ENCODE results near the gene GRIP1.

The GRIP1 gene

DNA sequence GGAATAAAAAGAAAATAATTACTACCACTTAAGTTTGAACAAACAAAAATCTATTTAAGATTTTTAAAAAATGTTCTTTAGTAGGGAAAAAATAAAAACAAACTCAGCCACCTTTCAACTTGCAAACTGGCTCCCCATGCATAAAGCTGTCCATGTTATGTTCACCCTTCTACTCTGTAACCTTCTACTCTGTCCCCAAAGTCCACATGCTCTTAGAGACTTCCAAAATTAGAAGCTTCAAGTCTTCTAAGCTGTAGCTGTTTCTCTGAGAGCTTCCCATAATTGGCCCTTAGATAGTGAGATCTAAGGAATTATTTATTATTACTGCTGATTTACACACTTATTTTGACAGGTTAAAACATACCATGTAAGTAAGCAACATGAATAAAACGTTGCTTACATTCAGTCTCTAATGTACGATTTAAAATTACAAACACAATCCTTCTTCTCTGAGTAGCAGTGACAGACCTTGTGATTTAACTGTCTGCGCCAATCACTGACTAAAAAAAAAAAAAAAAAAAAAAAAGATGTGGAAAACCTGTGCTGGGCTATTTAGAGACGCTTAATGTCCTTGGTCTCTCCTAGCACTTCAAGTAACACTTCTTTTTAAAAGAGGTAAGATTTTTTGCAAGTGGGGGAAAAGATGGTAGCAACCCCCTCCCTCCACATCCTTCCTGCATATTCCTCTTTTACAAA is 28.3 kb upstream of the GRIP1 start:
- TF ChIP-seq, protein P1, sequence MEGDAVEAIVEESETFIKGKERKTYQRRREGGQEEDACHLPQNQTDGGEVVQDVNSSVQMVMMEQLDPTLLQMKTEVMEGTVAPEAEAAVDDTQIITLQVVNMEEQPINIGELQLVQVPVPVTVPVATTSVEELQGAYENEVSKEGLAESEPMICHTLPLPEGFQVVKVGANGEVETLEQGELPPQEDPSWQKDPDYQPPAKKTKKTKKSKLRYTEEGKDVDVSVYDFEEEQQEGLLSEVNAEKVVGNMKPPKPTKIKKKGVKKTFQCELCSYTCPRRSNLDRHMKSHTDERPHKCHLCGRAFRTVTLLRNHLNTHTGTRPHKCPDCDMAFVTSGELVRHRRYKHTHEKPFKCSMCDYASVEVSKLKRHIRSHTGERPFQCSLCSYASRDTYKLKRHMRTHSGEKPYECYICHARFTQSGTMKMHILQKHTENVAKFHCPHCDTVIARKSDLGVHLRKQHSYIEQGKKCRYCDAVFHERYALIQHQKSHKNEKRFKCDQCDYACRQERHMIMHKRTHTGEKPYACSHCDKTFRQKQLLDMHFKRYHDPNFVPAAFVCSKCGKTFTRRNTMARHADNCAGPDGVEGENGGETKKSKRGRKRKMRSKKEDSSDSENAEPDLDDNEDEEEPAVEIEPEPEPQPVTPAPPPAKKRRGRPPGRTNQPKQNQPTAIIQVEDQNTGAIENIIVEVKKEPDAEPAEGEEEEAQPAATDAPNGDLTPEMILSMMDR (IDR thresholded peaks at IDR 0.05; ENCODE audit: insufficient read depth, missing control alignments) = no peak
- FAIRE-seq (no peak), DNase-seq (ENCODE audit: insufficient read length, low spot score) (no peak)

DNA sequence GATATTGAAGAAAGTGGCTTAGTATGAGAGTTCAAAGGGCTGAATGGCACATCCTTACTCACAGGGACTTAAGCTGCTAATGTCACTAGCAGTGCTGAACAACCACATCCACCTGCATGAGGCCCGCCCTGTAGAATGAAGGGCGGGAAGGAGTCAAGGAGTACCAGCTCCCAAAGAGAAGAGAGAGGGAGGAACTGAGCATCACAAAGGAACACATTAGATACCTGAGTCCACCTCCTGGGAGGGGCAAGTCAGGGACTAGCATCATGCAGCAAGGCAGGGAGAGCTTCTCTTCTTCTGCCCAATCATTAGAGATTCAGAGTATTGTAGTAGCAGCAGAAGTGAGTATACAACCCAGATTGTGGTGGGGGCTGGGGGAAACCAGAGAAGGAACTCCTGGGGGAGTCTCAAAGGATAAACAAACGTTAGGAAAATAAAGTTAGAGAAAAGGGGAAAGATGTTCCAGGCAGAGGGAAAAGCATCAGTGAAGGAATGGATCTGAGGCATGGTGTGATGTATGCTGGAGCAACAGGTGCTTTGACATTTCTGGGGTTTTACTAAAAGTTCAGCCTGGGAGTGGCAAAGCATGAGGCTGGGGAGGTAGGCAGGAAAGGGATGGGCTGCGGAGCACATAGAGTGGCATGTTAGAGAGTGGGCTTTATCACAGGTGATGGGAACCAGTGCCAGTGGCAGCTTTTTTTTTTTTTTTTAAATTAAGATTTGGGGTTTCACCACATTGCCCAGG is 21.0 kb upstream of the GRIP1 start:
- no peak for DNase-seq (ENCODE audit: insufficient read length, low spot score)
- FAIRE-seq = no peak
- TF ChIP-seq, protein P1 (IDR thresholded peaks at IDR 0.05; ENCODE audit: insufficient read depth, missing control alignments) = no peak

DNA sequence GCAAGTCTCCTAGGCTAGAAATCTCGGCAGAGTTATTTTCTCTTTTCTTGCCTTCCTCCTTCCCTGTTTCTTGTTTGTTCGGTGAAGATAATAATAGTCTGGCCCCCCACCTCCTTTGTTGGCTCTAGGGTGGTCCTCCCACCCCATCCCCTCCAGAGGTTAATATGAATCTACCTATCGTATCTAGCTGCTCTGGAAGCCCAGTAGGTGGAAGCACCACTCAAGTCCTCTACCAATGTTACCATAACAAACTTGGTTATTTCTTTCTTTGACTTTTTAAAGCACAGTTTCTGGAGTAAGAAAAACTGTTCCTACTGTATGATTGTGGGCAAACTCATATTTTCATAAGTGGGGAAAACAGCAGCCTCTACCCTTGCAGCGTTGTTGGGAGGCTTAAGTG is 19.7 kb upstream of the GRIP1 start:
- FAIRE-seq = no peak
- TF ChIP-seq, protein P1 (IDR thresholded peaks at IDR 0.05; ENCODE audit: insufficient read depth, missing control alignments) = no peak

DNA sequence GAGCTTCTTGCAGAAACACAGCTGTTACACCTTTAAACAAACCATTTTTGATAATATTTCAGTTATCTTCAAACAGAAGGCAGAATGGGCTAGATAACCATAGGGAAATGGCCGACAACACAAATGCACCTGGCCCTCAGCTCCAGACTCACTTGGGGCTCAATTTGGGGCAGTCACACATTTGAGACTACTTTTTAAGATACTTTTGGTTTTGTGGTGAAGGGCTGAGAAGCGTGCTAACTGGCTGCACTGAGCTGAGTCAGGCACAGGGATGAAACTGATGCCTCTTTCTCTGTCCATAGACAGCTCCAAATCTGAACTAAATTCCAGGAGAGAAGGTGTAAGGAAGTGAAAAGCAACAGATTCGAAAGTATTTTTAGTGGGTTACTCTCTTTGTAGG is 18.5 kb upstream of the GRIP1 start:
- TF ChIP-seq, protein P1 (IDR thresholded peaks at IDR 0.05; ENCODE audit: insufficient read depth, missing control alignments) = no peak
- FAIRE-seq (no peak), DNase-seq (ENCODE audit: insufficient read length, low spot score) (no peak)

More for the DNA sequence above, 19.7 kb upstream of the GRIP1 start:
- no peak for DNase-seq (ENCODE audit: insufficient read length, low spot score)

DNA sequence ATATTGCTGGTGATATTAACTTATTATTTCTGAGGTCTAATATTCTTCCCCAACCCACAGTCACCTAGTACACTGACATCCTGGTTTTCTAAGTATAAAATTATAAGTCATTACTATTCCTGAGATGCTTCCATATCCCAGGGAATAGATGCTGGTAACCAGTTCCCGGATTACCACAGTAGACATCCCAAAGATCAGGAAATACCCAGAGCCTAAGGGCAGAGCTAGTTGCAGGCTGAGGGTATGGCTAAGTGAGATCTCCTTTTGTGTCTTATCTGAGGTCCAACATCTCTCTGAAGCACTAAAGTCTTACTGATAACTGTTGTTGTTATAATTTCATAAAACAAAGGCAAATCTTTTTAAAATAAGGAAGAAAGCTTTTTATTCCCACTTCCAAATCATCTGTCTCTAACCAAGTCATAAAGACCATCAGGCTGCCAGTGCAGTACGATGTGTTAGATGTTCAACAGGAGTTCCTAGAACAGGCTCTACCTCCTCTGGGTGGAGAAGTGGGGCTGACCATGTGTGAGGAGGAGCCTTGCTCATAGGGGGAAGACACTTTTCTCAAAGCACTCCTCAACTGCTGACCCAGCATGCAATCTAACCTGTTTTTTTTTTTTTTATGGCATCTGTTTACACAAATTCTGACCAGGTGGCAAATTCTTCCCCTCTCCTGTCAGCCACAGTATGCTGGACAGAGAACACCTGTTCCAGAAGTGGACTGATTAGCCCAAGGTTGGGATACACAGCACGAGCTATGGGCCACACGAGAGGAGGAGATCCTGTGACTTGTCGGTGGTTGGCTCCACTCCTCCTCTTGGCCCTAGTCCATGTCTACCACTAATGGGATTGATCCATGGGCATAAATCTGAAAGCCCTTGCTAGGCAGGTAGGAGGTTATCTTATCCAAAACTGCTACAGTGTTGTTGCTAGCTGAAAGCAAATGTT is 16.1 kb upstream of the GRIP1 start:
- TF ChIP-seq, protein P1 (IDR thresholded peaks at IDR 0.05; ENCODE audit: insufficient read depth, missing control alignments) = no peak
- no peak for DNase-seq (ENCODE audit: insufficient read length, low spot score)
- FAIRE-seq = no peak

DNA sequence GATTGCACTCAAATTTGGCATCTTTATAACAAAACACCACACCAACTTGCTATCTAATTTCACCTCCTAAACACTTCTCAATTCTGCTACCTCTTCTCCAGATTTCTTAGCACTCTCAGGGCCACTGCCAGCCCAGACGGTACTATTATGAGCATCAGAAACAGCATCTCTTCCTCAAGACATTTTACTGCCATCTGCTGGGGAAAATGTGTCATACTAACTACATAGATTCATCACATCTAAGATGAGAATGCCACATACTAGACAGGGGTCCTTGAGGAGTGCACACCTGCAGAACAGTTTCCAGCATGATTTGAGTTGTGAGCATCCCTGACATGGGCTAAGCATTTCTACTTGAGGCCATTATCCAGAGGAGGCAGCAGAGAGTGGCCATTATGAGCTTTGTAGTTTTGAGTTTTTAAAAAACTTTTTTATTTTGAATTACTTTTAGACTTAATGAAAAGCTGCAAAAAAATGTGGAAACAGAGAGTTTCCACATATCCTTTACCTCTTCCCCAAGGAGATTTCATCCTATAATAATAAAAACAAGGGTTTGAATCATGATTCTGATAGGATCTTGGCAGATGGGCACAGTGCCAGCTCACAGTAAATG is 15.1 kb upstream of the GRIP1 start:
- TF ChIP-seq, protein P1 (IDR thresholded peaks at IDR 0.05; ENCODE audit: insufficient read depth, missing control alignments) = peak; percentile 61
- DNase-seq (ENCODE audit: insufficient read length, low spot score) (peak; percentile 27), FAIRE-seq (peak; percentile 87)

Measured in D721Med (cell line).